HG03571 (cell line): ENCODE measurements around the gene MICALL2.

Source experiments
- ATAC-seq: cut with Tn5 transposase; IDR thresholded peaks from one replicate; pipeline ENCODE4 v1.9.1; 2021; ENCODE audit not compliant: unreplicated experiment

MICALL2 gene

GRCh38 chr7:1397491-1398327, 61.6 kb downstream of the MICALL2 start:
- no peak for ATAC-seq

DNA sequence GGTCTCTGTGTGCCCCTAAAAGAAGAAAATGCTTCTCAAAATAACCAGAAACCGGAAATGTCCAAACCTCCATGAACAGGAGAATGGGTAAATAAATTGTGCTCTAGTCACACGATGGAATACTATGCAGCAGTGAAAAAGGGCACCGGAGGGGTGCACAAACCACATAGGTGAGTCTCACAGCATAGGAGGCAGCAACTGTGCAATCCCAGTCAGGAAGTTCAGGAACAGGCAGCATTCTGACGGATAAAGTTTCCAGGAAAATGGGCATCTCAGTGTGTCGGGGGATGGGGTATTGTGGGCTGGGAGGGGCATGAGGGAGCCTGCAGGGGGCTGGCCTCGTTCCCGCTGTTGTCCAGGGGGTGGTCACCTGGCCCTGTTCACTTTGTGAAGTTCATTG, 63.1 kb downstream of the MICALL2 start:
- no peak for ATAC-seq

- no peak for ATAC-seq
These were observed 63.8 kb downstream of the MICALL2 start for GRCh38 chr7:1395211-1396070.

GRCh38 chr7:1394371-1394770, 64.9 kb downstream of the MICALL2 start:
- no peak for ATAC-seq

GRCh38 chr7:1393421-1393820, 65.8 kb downstream of the MICALL2 start:
- ATAC-seq: no peak

DNA sequence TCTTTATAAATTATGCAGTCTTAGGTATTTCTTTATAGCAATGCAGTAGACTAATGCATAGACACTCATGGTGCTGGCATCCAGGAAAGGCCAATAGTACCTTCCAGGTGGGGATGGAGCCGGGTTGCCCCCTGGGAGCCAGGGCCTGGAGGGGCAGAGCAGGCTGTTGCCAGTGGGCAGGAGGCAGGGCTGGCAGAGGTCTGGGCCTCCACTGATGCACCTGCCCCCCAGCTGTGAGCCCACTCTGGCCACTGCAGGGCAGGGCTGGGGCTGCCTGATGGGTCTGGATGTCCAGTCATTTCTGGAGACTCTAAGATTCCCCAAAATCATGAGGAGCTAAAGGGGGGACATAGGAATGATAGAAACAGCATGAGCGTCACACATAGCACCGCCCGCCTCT, 66.7 kb downstream of the MICALL2 start:
- ATAC-seq: no peak

DNA sequence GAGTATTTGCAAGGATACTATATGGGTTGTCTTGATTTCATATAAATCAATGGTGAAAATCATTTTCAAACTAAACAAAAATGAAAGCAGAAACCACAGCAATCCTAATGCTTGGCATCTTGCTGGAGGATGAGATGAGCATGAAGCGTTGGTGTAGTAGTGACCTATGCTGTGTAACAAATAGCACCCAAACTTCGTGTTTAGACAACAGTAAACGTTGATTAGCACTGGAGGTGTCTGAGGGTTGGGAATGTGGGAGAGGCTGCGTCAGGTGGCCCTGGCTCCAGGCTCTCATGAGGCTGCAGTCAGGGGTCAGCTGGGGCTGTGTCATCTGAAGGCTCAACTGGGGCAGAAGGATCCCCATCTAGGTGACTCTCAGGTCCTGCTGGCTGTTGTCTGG, 67.8 kb downstream of the MICALL2 start:
- ATAC-seq: no peak

DNA sequence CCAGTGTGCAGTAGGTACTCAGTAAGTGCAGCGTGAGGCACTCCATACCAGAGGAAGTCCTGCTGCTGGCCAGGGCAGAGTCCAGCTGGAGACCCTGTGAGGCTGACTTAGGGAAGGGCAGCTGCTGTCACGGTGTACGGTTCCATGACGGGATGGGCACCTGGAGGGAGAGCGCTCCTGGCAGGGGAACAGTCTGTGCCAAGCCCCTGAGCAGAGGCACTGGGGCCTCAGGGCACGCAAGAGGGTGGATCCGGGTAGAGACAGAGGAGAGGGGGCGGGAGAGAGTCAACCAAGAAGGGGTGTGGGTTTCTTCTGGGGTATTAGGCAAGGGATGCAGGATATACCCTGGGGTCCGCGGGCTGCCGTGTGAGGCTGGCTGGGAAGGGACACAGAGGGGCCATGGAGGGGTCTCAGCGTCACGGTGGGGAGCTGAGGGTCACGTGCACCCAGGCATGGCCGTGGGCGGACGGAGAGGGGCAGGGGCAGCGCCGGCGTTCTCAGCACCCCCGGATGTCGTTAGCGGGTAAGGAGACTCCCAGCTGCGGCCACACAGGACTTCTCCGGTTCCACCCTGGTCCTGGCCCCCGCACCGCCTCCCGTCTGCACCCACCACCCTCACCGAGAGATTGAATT, 70.5 kb downstream of the MICALL2 start:
- ATAC-seq: no peak

DNA sequence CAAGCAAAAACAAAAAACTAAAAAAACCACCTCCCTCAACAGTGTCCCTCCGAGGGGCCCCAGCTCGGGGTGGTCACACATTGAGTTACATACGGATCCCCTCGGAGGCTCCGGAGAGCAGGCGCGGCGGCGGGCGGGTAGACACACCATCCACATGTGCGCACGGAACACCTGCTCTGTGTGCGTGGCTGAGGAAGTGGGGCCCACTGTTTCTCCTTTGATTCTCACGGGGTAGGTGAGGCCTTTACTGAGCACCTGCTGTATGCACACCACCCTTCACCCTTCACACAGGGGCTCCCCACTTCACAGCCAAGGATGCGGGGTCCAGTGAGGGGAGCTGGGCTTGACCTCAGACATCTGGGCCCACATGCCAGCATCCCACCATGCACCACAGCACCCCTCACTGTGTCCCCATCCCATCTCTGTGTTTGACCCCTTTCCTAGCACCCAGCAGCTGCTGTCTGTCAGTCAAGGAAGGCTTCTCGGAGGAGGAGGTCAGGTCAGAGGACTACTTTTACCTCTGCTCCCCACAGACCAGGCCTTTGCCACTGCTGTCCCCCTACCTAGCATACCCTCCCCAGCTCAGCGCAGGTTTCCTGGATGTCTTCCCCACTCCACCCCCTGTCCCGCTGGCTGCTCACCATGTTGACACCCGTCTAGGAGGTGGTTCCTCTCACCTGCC, 71.1 kb downstream of the MICALL2 start:
- ATAC-seq: no peak

- ATAC-seq: no peak
These were observed 72.0 kb downstream of the MICALL2 start for GRCh38 chr7:1387261-1387660.

- no peak for ATAC-seq
These were observed 72.5 kb downstream of the MICALL2 start for GRCh38 chr7:1386623-1387220.

- no peak for ATAC-seq
These were observed 73.3 kb downstream of the MICALL2 start for GRCh38 chr7:1385809-1386622.

DNA sequence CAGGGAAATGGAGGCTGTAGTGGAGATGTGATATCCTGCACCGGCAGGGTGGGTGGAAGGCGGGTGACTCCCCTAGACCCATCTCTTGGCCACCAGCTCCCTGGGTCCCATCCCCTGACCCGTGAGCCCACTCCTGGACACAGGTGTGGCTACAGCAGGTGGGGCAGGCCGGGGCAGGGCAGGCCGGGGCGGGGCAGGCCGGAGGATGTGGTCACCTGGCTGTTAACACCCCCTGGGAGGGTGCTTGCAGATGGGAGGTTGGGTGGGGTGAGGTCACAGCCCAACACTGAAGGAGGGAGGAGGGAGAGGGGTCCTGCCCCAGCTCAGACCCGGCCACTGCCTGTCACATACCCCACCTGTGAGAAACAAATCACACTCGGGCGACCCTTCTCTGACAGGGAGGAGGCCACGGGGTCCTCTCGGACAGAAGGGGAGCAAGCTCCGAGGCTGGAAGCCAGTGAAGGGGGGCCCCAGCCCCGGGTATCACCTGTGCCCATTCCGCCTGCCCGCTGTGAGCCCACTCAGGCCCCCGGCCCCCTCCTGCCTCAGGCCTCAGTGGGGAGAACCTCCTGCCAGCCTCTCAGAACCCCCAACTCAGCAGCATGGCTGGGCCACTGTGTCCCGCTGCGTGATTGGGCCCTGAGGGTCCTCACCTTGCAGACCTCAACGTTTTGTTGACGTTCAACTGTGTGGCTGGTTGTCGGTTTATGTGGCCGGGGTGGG, 74.0 kb downstream of the MICALL2 start:
- no peak for ATAC-seq
